Activated T-helper 1 cell treated with anti-CD3 and anti-CD28 coated beads, Interleukin-2, amount 50 U/mL, for 16 hours (primary cell): ENCODE results near the gene OTOA.
"Not testable (repeated sequence)": the region's sequence is repeated elsewhere in the genome, so short reads cannot be mapped to it uniquely, and the experiment has no call there.

Experiments
- DNase-seq, 2 donors: peaks; one replicate each; pipeline ENCODE4 v3.0.0-alpha.2; 2020; ENCODE audit warnings: low read depth in 1 of 2, low spot score in 1 of 2

The OTOA gene

GRCh38 chr16:21639493-21639892 is 24.3 kb upstream of the OTOA start:
- DNase-seq: no peak

DNA sequence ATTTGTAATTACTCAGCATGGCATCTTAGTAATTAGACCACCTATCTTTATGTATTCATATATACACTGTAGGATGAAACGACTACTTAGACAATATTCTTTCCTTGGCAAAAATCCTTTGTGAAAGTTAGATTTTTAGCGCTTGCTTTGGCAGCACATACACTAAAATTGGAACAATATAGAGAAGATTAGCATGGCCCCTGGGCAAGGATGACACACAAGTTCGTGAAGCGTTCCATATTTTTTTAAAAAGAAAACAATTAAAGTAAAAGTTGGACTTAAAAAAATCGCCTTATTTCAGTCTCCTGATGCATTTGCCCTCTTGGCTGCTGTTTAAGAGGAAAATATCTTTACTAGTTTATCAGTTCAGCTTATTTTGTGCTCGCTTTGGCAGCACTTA is 21.9 kb upstream of the OTOA start:
- no peak for DNase-seq

DNA sequence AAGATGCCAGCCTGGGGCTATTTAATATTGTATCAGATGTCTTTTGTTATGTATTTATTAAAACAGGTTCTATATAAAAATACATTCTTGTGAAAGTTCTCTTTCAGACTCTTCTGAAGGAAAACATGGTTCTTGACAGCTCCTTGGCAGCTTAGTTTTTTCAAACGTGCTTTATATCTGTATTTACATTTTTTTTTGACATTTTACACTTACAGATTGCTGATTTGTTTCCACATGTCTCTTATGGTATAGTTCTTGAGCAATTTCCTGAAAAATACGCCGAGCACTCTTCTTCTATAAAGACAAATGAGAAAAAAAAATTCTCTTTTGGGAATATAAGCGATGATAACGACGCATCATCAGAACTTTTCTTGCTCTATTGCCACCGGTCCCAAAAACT is 20.9 kb upstream of the OTOA start:
- no peak for DNase-seq

- no peak for DNase-seq
These were observed 20.0 kb upstream of the OTOA start for GRCh38 chr16:21643785-21644184.

GRCh38 chr16:21644674-21645073 is 19.1 kb upstream of the OTOA start:
- DNase-seq: no peak

- DNase-seq: no peak
These were observed 18.5 kb upstream of the OTOA start for GRCh38 chr16:21645261-21645721.

DNA sequence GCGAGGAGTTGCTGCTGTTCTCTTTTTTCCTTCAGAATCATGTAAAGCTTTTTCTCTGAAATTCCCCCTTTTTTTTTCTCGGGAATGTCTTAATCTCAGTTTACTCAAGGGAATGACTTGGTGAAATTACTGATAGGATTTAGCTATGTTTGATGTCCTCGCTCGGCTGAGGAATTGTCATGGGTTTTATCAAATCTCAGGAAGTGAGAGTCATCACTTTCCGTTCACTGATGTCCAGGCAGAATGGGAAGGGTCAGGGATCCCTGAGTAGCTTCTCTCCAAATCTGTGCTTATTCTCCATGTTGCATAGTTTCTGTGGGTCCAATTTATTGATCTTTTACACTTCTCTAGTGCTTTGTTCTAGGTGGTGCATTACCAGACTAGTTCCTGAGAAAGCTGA is 17.7 kb upstream of the OTOA start:
- DNase-seq: no peak

DNA sequence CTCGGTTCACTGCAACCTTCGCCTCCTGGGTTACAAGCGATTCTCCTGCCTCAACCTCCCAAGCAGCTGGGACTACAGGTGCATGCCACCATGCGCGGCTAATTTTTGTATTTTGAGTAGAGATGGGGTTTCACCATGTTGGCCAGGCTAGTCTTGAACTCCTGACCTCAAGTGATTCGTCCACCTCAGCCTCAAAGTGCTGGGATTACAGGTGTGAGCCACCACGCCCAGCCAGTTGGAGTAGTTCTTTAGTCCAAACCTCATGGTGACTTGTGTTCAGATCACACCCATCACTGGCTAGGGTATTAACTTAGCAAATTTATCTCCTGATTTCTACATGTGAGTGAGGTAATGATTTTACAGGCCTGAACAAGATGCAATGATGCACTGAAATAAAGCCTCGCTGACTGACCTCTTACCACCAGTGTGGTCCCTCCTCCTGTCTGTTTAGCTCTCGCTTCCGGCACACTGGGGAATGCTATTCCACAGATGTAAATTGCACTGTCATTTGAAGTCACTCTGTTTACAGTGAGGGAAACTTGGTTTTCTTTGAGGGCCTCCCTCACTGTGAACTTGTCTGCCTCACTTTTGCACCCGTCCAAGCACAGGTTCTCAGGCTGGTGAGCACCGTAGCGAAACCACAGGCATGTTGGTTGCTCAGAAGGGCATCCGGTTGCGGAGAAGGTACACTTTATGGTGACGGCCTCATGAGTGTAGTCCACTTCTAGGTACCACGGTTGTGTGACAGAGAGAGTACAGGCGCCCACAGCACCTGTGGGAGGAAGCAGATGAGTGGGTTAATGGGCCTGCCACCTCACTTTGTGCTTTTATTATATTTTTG is 16.8 kb upstream of the OTOA start:
- peak; percentile 51 to 57 for DNase-seq

DNA sequence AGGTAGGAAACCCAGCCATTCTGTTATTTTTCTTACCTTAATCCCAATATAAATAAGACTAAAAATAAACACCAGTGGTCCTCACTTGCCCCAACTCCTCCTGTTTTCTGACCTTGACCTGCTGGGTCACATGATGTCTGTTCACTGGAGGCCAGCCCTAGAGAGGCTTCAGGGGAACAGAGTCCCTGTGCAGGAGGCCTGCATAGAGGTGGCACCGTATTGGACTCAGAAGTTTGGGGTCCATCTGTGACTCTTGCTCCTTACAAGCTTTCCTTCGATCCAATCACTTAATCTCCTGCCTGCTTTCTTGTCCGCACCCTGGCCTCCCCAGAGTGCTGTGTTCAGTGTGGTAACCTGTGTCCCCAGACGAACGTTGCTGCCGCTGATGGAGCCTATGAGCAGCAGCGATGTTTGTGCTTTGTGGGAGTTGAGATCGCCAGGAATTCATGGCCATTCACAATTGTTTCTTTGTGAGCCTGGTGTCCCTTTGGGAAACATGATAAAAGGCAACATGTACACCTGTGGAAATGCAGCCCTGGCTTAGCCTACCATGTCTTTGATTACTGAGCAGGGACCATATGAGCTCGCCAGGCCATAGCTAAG is 16.1 kb upstream of the OTOA start:
- no peak for DNase-seq

DNA sequence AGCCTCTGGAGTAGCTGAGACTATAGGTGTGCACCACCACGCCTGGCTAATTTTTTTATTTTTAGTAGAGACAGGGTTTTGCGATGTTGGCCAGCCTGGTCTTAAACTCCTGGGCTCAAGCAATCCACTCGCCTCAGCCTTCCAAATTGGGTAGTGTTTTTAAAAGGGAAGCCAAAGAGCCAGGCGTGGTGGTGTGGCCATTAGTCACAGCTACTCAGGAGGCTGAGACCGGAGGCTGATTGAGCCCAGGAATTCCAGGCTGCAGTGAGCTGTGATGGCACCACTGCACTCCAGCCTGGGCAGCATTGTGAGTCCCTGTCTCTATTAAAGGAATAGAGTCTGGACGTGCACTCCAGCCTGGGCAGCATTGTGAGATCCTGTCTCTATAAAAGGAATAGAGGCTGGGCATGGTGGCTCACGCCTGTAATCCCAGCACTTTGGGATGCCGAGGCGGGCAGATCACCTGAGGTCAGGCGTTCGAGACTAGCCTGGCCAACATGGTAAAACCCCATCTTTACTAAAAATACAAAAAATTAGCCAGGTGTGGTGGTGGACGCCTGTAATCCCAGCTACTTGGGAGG is 13.9 kb upstream of the OTOA start:
- DNase-seq: not testable (repeated sequence)

DNA sequence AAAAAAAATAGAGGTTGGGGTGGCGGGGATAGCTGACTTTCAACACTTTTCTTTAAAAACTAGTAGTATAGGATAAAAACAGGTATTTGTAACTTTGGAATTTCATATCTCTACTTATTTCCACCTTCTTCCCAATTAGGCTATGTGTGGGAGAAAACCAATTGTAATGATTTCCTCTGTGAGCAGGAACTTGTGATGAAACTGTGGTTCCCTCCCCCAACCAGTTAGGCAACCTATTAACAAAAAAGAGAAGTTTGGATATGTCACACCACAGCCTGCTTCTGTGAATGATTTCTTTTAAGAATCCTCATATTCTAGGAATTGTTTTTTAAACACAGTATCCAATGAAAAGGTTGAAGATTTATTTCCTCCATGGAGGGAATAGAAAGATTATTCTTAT is 13.2 kb upstream of the OTOA start:
- DNase-seq: no peak

DNA sequence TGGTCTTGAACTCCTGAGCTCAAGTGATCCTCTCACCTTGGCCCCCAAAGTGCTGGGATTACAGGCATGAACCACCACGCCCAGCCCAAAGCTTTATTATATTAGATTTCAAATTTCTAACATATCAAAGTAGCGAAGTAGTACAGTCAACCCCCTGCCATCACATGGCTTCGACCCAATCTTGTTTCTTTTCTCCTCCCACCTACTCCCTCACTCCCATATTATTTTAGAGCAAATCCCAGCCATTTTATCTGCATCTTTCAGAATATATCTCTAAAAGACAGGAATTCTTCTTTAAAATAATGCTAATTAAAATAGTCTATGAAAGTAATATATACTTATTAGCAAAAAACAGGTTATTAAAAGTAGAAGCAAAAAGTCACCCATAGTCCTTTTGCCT is 12.3 kb upstream of the OTOA start:
- no peak for DNase-seq

DNA sequence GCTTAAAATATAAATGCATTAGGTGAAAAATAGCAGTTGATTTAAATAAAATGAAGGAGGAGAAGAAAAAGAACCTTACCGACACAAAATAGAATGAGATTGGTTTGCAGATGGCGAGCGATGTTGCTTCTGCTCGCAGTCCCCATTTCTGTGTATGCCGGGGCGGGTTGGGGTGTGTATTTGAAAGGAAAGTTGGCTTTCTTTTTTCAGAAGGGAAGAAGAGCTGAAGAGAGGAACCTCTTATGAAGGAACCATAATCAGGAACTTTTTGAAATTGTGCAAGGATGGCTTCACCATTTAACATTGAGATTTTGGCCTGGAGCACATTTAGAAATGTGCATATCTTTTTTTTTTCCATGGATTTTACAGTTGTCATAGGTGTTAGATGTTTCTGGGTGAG is 11.3 kb upstream of the OTOA start, which contains the start of gene IGSF6:
TSS of gene IGSF6 (minus strand) at position 156 of the 400 bp plus-strand sequence. CDS start at position 146, 10 bp downstream.
- DNase-seq: no peak

DNA sequence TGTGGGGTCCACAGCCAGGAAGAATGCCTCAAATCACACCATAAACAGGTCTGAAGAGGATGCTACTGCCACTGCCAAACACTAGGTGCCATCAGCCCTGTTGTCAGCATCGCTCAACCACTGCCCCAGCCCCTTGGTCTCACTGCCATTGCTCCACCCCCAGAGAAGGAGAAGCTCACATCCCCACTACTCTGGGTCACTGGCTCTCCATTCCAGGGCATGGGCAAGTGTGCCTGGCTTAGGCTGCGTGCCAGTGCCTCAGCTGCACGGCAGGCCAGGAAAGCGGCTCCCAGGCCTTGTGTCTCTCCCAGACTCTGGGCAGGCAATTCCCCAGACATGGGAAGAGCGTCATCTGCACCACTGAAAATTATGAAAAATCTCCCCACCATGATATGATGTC is 10.2 kb upstream of the OTOA start:
- DNase-seq: no peak

- no peak for DNase-seq
These were observed 9.3 kb upstream of the OTOA start for GRCh38 chr16:21654466-21654865.

DNA sequence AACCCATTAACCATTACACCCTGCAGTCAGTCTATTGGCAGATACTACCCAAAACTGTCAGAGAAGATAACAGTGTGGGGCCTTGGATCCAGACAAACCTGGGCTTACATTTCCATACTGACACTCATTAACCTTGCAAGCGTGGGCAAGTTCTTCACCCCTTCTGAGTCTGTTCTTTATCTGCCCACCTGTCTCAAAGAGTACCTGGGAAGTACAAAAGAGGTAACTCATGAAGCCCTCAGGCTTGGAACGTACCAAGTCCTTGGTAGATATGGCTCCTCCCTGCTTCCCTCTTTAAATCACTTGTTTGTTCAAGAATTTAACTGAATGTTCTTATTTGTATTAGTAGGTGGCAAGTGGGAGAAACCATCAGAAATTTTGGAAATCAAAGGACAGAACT is 8.9 kb upstream of the OTOA start:
- DNase-seq: no peak

DNA sequence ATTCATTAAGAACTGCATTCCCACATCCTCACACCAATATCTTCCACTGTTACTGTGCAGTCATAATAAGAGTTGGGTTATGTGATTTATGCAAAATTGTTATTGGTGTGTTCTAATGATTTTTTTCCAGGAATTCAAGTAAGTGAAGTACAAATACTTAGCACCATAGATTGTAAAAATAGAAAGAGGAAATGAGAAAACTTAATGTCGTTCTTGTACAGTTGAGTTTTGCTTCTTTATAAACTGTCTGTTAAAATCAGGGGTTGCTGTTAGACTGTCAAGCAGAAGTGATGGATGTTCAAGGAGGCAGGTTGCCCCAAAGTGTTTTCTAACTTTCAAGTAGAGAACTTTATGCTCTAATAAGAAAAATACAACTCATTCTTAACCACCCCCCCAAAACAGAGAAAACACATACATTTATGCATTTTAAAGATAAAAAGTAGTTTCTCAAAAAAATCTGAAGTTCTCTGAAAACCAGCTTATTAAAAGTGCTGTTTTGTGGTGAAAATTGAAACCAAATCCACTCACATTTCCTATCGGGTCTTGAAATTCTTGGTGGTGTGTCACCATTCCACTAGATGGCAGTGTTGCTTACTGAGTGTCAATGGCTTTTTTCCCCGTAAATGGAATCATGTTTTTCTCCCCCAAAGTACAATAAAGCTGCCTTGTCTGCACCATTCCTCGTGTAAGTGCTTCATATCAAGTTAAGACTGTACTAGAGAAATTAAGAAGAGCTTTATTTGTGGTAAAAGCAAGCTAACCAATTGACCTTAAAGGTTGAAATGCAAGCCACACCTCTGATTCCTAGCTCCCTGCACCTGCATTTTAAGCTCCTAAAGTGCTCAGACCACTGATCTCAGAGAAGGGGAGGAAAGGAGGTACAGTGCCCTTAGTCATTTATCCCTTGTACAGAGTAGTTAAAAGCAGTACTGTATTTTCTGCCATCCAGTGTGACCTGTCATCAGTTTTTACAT is 6.7 kb upstream of the OTOA start:
- DNase-seq: no peak

DNA sequence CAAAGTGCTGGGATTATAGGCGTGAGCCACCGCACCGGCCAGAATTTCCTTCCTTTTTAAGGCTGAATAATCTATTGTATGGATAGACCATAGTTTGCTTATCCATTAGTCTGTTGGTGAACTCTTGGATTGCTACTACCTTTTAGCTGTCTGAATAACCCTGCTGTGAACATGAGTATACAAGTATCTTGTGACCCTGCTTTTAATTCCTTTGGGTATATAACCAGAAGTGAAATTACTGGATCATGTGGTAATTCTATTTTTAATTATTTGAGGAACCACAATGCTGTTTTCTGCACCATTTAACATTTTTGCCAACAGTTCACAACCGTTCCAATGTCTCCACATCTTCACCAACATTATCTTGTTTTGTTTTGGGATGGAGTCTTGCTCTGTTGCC is 4.6 kb upstream of the OTOA start:
- no peak for DNase-seq

DNA sequence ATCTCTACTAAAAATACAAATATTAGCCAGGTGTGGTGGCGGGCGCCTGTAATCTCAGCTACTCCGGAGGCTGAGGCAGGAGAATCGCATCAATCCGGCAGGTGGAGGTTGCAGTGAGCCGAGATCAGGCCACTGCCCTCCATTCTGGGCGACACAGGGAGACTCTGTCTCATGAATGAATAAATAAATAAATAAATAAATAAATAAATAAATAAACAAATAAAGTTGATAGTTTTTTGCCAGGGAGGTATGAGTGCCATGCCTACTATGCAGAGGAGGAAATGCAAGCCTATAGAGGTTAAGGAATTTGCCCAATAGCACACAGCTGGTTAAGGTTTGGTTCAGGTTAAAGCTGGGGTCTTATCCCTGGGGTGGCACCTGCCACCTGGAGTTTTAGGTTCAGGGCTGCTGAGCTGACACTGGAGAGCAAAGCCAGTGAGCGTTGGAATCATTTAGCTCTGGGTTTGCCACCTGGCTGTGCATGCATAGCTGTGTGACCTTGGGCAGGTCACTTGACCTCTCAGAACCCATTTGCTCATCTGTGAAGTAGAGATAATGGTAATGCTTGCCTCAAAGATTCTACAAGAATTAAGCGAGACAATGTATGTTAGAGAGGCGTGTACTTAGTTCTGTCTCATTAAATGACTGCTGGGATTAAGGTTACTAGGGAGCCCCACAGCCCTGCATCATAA is 1.2 kb downstream of the OTOA start:
- DNase-seq: no peak

DNA sequence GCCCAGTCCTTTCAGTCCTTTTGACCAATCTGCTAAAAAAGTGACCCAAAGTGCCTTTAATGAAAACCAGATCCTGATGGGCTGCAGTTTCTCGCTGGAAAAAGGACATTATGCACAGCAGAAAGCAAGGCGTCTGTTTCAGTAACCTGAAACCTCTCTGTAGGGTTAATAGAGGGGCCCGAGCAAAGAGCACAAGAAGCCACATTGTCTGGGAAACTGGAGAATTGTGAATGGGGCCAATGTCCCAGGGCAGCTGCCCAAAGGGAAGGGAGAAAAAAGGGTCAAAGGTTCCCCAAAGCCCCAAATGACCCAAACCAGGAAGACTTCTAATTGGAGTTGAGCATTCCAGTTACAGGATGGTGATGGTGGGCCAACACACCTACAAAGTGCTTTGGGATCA is 3.0 kb downstream of the OTOA start:
- DNase-seq: no peak

GRCh38 chr16:21667575-21667974 is 3.8 kb downstream of the OTOA start:
- DNase-seq: no peak
